NCI-H2081 treated with DMSO at 0.1 percent for 48 hours (cell line): Measurements from ENCODE around the gene EMILIN2.

Experiments
- DNase-seq: peaks from one replicate; lab custom pipeline; 2025; lab: John Stamatoyannopoulos, UW

Gene EMILIN2

GRCh38 chr18:2956056-2956455, 109.2 kb downstream of the EMILIN2 start:
- DNase-seq, result no peak

- no peak for DNase-seq
These were observed 112.1 kb downstream of the EMILIN2 start for GRCh38 chr18:2958819-2959298.

- no peak for DNase-seq
These were observed 112.5 kb downstream of the EMILIN2 start for GRCh38 chr18:2959341-2959740.

GRCh38 chr18:2960983-2961696, 114.3 kb downstream of the EMILIN2 start:
- DNase-seq, result no peak

- no peak for DNase-seq
These were observed 115.0 kb downstream of the EMILIN2 start for GRCh38 chr18:2961821-2962220.

- DNase-seq, result no peak
These were observed 116.2 kb downstream of the EMILIN2 start for GRCh38 chr18:2963048-2963447.

GRCh38 chr18:2964361-2965010, 117.7 kb downstream of the EMILIN2 start:
- DNase-seq, result no peak
